Ectodermal cell (in vitro differentiated cells): ENCODE results near the gene RANGAP1.

ENCODE experiments used
- H3K27ac ChIP-seq: 2 replicates; pipeline ENCODE4 v1.7.0; 2013; ENCODE audit warnings: mild to moderate bottlenecking, low read depth, low read length; ENCODE audit not compliant: insufficient read depth, poor library complexity, severe bottlenecking
- H3K27me3 ChIP-seq: 2 replicates; pipeline ENCODE4 v1.7.0; 2013; ENCODE audit warnings: mild to moderate bottlenecking, low read length; ENCODE audit not compliant: insufficient read depth, control insufficient read depth, poor library complexity, severe bottlenecking
- H3K36me3 ChIP-seq: one replicate; pipeline ENCODE4 v1.7.0; 2013; ENCODE audit warnings: low read length; ENCODE audit not compliant: control insufficient read depth, insufficient read depth
- H3K4me1 ChIP-seq: one replicate; pipeline ENCODE4 v1.7.0; 2013; ENCODE audit warnings: low read length; ENCODE audit not compliant: control insufficient read depth, insufficient read depth
- H3K4me3 ChIP-seq: 2 replicates; pipeline ENCODE4 v1.7.0; 2013; ENCODE audit warnings: low read depth, low read length, control low read depth; ENCODE audit not compliant: insufficient read depth
- H3K9me3 ChIP-seq: 2 replicates; pipeline ENCODE4 v1.7.0; 2013; ENCODE audit warnings: mild to moderate bottlenecking, low read length, moderate library complexity; ENCODE audit not compliant: control insufficient read depth
- WGBS, 2 experiments: methylation state at CpG; one replicate each; pipeline ENCODE4 v1.1.7; 2013; ENCODE audit warnings: missing lambda C conversion rate in 2 of 2; 5-methylcytosine and 5-hydroxymethylcytosine counted together

RANGAP1 gene

GRCh38 chr22:41222846-41223507, 63.0 kb downstream of the RANGAP1 start:
- H3K36me3 ChIP-seq, result peaks cover 10% of the 10 kb centered on the region
- H3K27ac ChIP-seq, result no peak overlapping the region
- H3K4me1 ChIP-seq, result peaks cover under 1% of the 10 kb centered on the region
- 87% methylated on average over 9 of the region's 9 CpGs for WGBS, 2 experiments
- no peak overlapping the region for H3K4me3 ChIP-seq
- H3K27me3 ChIP-seq, result no peaks in the 10 kb centered on the region
- no peaks in the 10 kb centered on the region for H3K9me3 ChIP-seq

DNA sequence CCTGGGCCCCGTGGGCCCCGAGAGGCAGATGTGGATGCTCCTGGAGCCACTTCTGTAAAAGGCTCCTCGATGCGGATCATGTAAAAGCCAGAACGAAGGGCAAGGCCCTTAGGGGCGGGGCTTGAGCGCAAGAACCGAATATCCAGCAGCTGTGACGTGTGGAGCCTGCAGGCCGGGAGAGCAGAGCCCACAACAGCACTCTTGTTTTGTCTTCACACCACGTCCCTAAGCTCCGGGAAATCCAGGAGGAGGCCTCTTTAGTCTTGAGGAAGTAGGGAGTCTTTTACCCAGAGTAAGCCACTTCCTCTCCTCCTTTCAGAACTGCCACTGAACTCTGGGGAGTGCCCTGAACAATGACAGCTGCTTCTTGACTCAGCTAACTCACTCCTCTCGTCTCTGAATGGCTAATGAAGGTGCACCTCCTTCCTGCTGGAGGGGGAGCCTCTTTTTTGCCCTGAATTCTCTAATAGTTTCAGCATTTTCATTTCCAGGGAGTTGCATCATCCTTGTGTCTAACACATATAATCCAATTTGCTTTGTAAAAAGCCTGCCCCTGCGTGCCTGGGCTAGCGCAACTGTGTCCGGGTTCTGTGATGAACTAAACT, 68.3 kb downstream of the RANGAP1 start:
- no peaks in the 10 kb centered on the region for H3K27me3 ChIP-seq
- H3K36me3 ChIP-seq, result peaks cover 35% of the 10 kb centered on the region
- H3K4me3 ChIP-seq, result no peak overlapping the region
- peak overlapping the region; percentile 60 for H3K27ac ChIP-seq
- H3K9me3 ChIP-seq, result no peaks in the 10 kb centered on the region
- peaks cover 11% of the 10 kb centered on the region for H3K4me1 ChIP-seq
- WGBS, 2 experiments, result 46 to 47% methylated on average over 16 of the region's 16 CpGs

- WGBS, 2 experiments, result 83 to 86% methylated on average over 13 of the region's 13 CpGs
- Histone ChIP-seq H3K4me3 (no peak overlapping the region), H3K4me1 (peaks cover 11% of the 10 kb centered on the region), H3K27ac (peak overlapping the region; percentile 50), H3K9me3 (no peaks in the 10 kb centered on the region), H3K36me3 (peaks cover 35% of the 10 kb centered on the region), H3K27me3 (no peaks in the 10 kb centered on the region)
Measured at GRCh38 chr22:41216984-41217383, 69.0 kb downstream of the RANGAP1 start.

- H3K4me3 ChIP-seq, result no peak overlapping the region
- 95 to 97% methylated on average over 7 of the region's 7 CpGs for WGBS, 2 experiments
- H3K36me3 ChIP-seq, result peaks cover 31% of the 10 kb centered on the region
- no peaks in the 10 kb centered on the region for H3K9me3 ChIP-seq
- no peak overlapping the region for H3K27ac ChIP-seq
- H3K27me3 ChIP-seq, result no peaks in the 10 kb centered on the region
- H3K4me1 ChIP-seq, result peaks cover 11% of the 10 kb centered on the region
Measured at GRCh38 chr22:41215926-41216325, 70.1 kb downstream of the RANGAP1 start.

DNA sequence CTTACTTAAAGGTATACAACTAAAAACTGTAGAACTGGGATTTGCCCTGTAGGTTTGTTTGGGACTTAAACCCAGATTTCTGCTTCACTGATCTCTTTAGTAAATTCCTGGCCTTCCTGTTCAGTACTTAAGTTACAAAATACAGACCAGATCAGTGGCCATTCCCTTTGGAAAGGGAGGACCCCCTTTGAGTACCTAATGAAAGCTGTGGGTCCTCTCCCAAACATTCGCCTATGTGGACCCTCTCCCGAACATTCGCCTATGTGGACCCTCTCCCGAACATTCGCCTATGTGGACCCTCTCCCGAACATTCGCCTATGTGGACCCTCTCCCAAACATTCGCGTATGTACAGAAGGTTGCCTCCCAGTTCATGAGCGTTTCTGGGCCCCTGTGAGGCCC, 70.6 kb downstream of the RANGAP1 start:
- peaks cover 11% of the 10 kb centered on the region for H3K4me1 ChIP-seq
- H3K27ac ChIP-seq, result no peak overlapping the region
- 95 to 98% methylated on average over 10 of the region's 10 CpGs for WGBS, 2 experiments
- no peaks in the 10 kb centered on the region for H3K9me3 ChIP-seq
- H3K27me3 ChIP-seq, result no peaks in the 10 kb centered on the region
- peaks cover 27% of the 10 kb centered on the region for H3K36me3 ChIP-seq
- no peak overlapping the region for H3K4me3 ChIP-seq

- Histone ChIP-seq H3K9me3 (no peaks in the 10 kb centered on the region), H3K36me3 (no peaks in the 10 kb centered on the region), H3K27me3 (peaks cover 9% of the 10 kb centered on the region), H3K4me1 (peaks cover 3% of the 10 kb centered on the region), H3K4me3 (no peak overlapping the region), H3K27ac (no peak overlapping the region)
- 92 to 97% methylated on average over 9 of the region's 9 CpGs for WGBS, 2 experiments
Measured at GRCh38 chr22:41206719-41207118, 79.3 kb downstream of the RANGAP1 start.

DNA sequence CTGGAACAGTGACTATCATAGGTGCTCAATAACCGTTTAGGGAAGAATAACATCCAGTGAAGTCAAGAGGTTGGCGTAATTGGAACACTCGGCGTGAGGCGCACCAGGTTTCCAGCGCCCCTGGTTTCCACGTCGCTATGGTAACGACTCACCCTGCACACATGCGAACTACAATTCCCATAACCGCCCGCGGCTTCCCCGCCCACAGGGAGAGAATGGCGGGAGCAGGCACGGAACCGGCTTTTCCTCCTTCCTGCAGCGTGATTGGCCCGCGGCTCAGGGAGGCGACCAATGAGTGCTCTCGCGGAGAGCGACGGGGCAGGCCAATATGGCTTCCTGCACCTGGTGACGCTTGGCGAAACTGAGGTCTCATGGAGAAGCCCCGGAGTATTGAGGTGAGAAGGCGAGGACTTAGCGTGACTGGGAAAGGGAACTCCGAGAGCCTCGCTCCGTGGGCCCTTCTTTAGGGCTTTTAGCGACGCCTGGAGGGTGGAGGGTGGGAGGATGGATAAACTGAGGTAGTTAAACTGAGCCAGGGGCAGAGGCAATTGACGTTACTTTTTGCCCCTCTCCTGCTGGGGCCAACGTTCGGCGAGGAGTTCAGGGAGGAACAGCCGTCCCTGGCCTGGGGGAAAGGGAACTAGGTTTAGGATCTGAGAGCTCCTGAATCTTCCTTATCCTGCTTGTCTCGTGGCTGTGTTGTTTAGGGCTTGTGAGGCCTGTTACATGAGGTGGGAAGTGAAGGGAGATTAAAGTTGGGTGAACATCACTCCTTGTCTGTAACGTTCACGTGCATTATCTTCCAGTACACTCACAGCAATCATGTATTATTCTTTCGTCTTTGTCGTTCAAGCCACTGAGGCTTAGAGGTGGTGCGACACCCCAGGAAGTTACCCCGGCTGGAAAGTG, 80.7 kb downstream of the RANGAP1 start, which contains the start of gene L3MBTL2:
L3MBTL2 (plus strand) TSS at position 321 of the 909 bp plus-strand sequence; CDS start at position 372, 51 bp downstream.
- WGBS, 2 experiments, result 4 to 5% methylated on average over 47 of the region's 47 CpGs
- Histone ChIP-seq H3K9me3 (no peaks in the 10 kb centered on the region), H3K27me3 (peaks cover 17% of the 10 kb centered on the region), H3K4me1 (peaks cover 3% of the 10 kb centered on the region), H3K4me3 (peak within 1 kb of the TSS; percentile 76), H3K36me3 (no peaks in the 10 kb centered on the region), H3K27ac (no peak within 1 kb of the TSS)

DNA sequence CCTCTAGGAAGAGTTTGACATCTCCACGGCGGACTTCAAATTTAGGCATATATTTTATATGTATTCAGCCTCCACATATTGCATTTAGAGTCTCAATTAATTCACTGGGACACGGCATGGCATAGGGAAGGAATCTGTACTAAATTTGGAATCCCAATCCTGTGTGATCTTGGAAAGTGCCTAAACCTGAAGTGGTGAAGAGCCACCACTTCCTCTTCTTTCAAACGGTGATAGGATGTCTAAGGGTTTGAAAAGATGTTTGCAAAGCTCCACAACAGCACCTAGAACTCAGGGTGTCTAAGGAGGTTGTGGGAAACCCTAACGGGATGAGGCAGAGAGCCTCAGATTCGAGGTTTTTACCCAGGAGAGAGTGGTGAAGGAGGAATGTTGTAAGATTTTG, 81.9 kb downstream of the RANGAP1 start:
- Histone ChIP-seq H3K36me3 (no peaks in the 10 kb centered on the region), H3K9me3 (no peaks in the 10 kb centered on the region), H3K4me1 (peaks cover 3% of the 10 kb centered on the region), H3K27me3 (peaks cover 29% of the 10 kb centered on the region), H3K4me3 (no peak overlapping the region), H3K27ac (no peak overlapping the region)
- 73 to 78% methylated on average over 4 of the region's 6 CpGs for WGBS, 2 experiments

GRCh38 chr22:41203118-41203517, 82.9 kb downstream of the RANGAP1 start:
- Histone ChIP-seq H3K9me3 (no peaks in the 10 kb centered on the region), H3K27ac (no peak overlapping the region), H3K27me3 (peaks cover 39% of the 10 kb centered on the region), H3K4me1 (peaks cover 3% of the 10 kb centered on the region), H3K4me3 (no peak overlapping the region), H3K36me3 (no peaks in the 10 kb centered on the region)
- WGBS, 2 experiments, result 92 to 96% methylated on average over 2 of the region's 2 CpGs

GRCh38 chr22:41201141-41201540, 84.8 kb downstream of the RANGAP1 start:
- H3K9me3 ChIP-seq, result no peaks in the 10 kb centered on the region
- peaks cover 58% of the 10 kb centered on the region for H3K27me3 ChIP-seq
- WGBS, 2 experiments, result 90 to 92% methylated on average over 10 of the region's 10 CpGs
- H3K4me1 ChIP-seq, result peaks cover 3% of the 10 kb centered on the region
- no peak overlapping the region for H3K4me3 ChIP-seq
- H3K36me3 ChIP-seq, result no peaks in the 10 kb centered on the region
- no peak overlapping the region for H3K27ac ChIP-seq
